SK-N-SH (cell line): ENCODE data around the gene RCCD1. TPM values are rescaled to one million over a fixed set of nuclear protein-coding genes. Genes with fewer than 3 reads are reported as not detected.

ENCODE experiments used
- CTCF ChIA-PET: fragments of 300-600, 350-600 bp; formaldehyde crosslinking; extraction: SDS; loops from one replicate; lab custom pipeline; 2021; lab: Yijun Ruan, JAX
- POLR2A ChIA-PET: fragments of 350-600 bp; sonication (Branson Sonifier 250); formaldehyde crosslinking; extraction: SDS; loops from one replicate; lab custom pipeline; 2020; ENCODE audit warnings: antibody characterized with exemption, inconsistent platforms; lab: Yijun Ruan, JAX
- DNase-seq: peaks from one replicate; pipeline ENCODE4 v3.0.0; 2012
- H2AFZ ChIP-seq: fragments of 200-600 bp; sonication (generic); 2 replicates; pipeline ENCODE4 v1.8.1; 2016; ENCODE audit warnings: antibody characterized with exemption, mild to moderate bottlenecking, low read depth
- H3F3A ChIP-seq: fragments of 200-600 bp; sonication (generic); replicated peaks from 2 replicates; pipeline ENCODE3; 2016; ENCODE audit warnings: antibody characterized with exemption, mild to moderate bottlenecking; ENCODE audit not compliant: insufficient read depth
- H3K27ac ChIP-seq, 2 experiments: fragments of 200-500 bp in 1 of 2; fragments of 200-600 bp in 1 of 2; sonication (Bioruptor generic) in 1 of 2; sonication (generic), shearing (Covaris generic) in 1 of 2; 2 replicates each; pipeline versions ENCODE4 v1.5.1 to v1.6.1; 2014 to 2016; ENCODE audit warnings: low read depth in 2 of 2, inconsistent platforms in 1 of 2, low read length in 1 of 2, mild to moderate bottlenecking in 1 of 2, mixed read lengths in 1 of 2
- H3K27me3 ChIP-seq: fragments of 200-600 bp; sonication (generic), shearing (Covaris generic); 2 replicates; pipeline ENCODE4 v1.6.1; 2016; ENCODE audit warnings: mixed run types; ENCODE audit not compliant: insufficient read depth
- H3K36me3 ChIP-seq, 2 experiments: fragments of 200-500 bp in 1 of 2; fragments of 200-600 bp in 1 of 2; sonication (Bioruptor generic) in 1 of 2; sonication (generic) in 1 of 2; replicated peaks in 1 of 2; 2 replicates each; pipeline versions ENCODE3 to v1.5.1; 2014 to 2016; ENCODE audit warnings: low read length in 1 of 2, mild to moderate bottlenecking in 1 of 2; ENCODE audit not compliant: insufficient read depth in 2 of 2, control insufficient read depth in 1 of 2
- H3K4me1 ChIP-seq, 2 experiments: fragments of 200-500 bp in 1 of 2; fragments of 200-600 bp in 1 of 2; sonication (Bioruptor generic) in 1 of 2; sonication (generic), shearing (Covaris generic) in 1 of 2; 2 replicates each; pipeline versions ENCODE4 v1.5.1 to v1.6.1; 2014 to 2016; ENCODE audit warnings: low read depth in 1 of 2, low read length in 1 of 2, mixed run types in 1 of 2; ENCODE audit not compliant: insufficient read depth in 2 of 2, control insufficient read depth in 1 of 2
- H3K4me2 ChIP-seq: fragments of 200-600 bp; sonication (generic), shearing (Covaris generic); 2 replicates; pipeline ENCODE4 v1.6.1; 2017; ENCODE audit warnings: mixed run types
- H3K4me3 ChIP-seq, 2 experiments: fragments of 200-500 bp in 1 of 2; fragments of 200-600 bp in 1 of 2; sonication (Bioruptor generic) in 1 of 2; sonication (generic), shearing (Covaris generic) in 1 of 2; 2 replicates each; pipeline versions ENCODE4 v1.5.1 to v1.8.1; 2014 to 2016; ENCODE audit warnings: low read depth in 2 of 2, inconsistent platforms in 1 of 2, low read length in 1 of 2, mild to moderate bottlenecking in 1 of 2, mixed read lengths in 1 of 2, moderate library complexity in 1 of 2
- H3K79me2 ChIP-seq: fragments of 200-600 bp; sonication (generic); 2 replicates; pipeline ENCODE4 v1.8.1; 2017; ENCODE audit warnings: mild to moderate bottlenecking; ENCODE audit not compliant: insufficient read depth
- H3K9ac ChIP-seq: fragments of 200-600 bp; sonication (generic); 2 replicates; pipeline ENCODE4 v1.6.1; 2017; ENCODE audit warnings: mixed run types
- H3K9me2 ChIP-seq: fragments of 200-600 bp; sonication (generic); 2 replicates; pipeline ENCODE4 v1.6.1; 2017; ENCODE audit warnings: mixed run types
- H3K9me3 ChIP-seq: fragments of 200-600 bp; sonication (generic); 2 replicates; pipeline ENCODE4 v1.6.1; 2017; ENCODE audit warnings: mixed run types, mild to moderate bottlenecking, moderate library complexity
- H4K20me1 ChIP-seq: fragments of 200-600 bp; sonication (generic); 2 replicates; pipeline ENCODE4 v1.6.1; 2017; ENCODE audit warnings: mild to moderate bottlenecking, mixed run types; ENCODE audit not compliant: insufficient read depth
- CHD2 ChIP-seq: fragments of 150-350 bp; IDR thresholded peaks from 2 replicates; pipeline ENCODE4 v1.6.1; 2018; ENCODE audit warnings: low read length; ENCODE audit not compliant: partially characterized antibody
- EZH2phosphoT487 ChIP-seq: fragments of 200-600 bp; sonication (generic); IDR thresholded peaks from 2 replicates; pipeline ENCODE4 v1.6.1; 2017; ENCODE audit warnings: low read depth, mixed run types, mild to moderate bottlenecking, antibody characterized with exemption, moderate library complexity, borderline replicate concordance
- FOXM1 ChIP-seq: IDR thresholded peaks from 2 replicates; pipeline ENCODE4 v1.4.0; 2012; ENCODE audit warnings: low read depth, mild to moderate bottlenecking
- JUND ChIP-seq: IDR thresholded peaks from 2 replicates; pipeline ENCODE4 v1.4.0; 2012
- MXI1 ChIP-seq: IDR thresholded peaks from 2 replicates; pipeline ENCODE4 v1.6.1; 2012; ENCODE audit warnings: mild to moderate bottlenecking, low read depth, low read length, improper control_type of control experiment
- RCOR1 ChIP-seq: fragments of 150-350 bp; IDR thresholded peaks from 2 replicates; pipeline ENCODE4 v1.6.1; 2017; ENCODE audit warnings: antibody characterized with exemption, low read length
- RXRA ChIP-seq: IDR thresholded peaks from 2 replicates; pipeline ENCODE4 v1.4.0; 2012; ENCODE audit warnings: low read depth, mild to moderate bottlenecking, borderline replicate concordance
- SIN3A ChIP-seq: IDR thresholded peaks from 2 replicates; pipeline ENCODE4 v1.6.1; 2012; ENCODE audit warnings: low read depth, mild to moderate bottlenecking, low read length, moderate library complexity, borderline replicate concordance
- SMC3 ChIP-seq: IDR thresholded peaks from 2 replicates; pipeline ENCODE4 v1.6.1; 2012; ENCODE audit warnings: low read depth, low read length, improper control_type of control experiment
- YY1 ChIP-seq: IDR thresholded peaks from 2 replicates; pipeline ENCODE4 v1.4.0; 2012; ENCODE audit warnings: low read depth, mild to moderate bottlenecking
- ZBTB33 ChIP-seq: IDR thresholded peaks from 2 replicates; pipeline ENCODE4 v1.4.0; 2012; ENCODE audit warnings: low read depth, borderline replicate concordance
- WGBS: methylation state at CpG from one replicate; pipeline ENCODE4 v1.1.6; 2017; ENCODE audit warnings: low lambda C conversion rate; 5-methylcytosine and 5-hydroxymethylcytosine counted together
- polyA plus RNA-seq, 3 experiments: library from polyadenylated mRNA; depleted of rRNA; stranded (reverse); fragments of >200 nt; gene quantifications; 2 replicates each; pipeline ENCODE4 v1.2.3, GENCODE V29; 2012

RCCD1 gene
- polyA plus RNA-seq, 1 of the 3 experiments (the other 2 are of a cell fraction): 21.2 TPM

GRCh38 chr15:90953947-90954711 is 555 bp upstream of the RCCD1 start (continued):
- TF ChIP-seq ZBTB33 (no peak), SMC3 (no peak)

GRCh38 chr15:90955624-90956273 is 1.1 kb downstream of the RCCD1 start:
- POLR2A ChIA-PET: interaction anchor here (0.8 to 2.5 kb wide), 7 partner anchors 9 to 94 kb away, joined by 3 to 12 read pairs (median 5); partner anchors contain the start of genes HDDC3, UNC45A and VPS33B
- Histone ChIP-seq H3K27ac (peak overlapping the region in 1 of 2 experiments; percentile 88; a peak in 2 of 4 replicates), H3F3A (peaks cover 12% of the 10 kb centered on the region), H3K27me3 (no peaks in the 10 kb centered on the region), H3K36me3 (peaks cover 6 to 30% of the 10 kb centered on the region in 2 experiments), H4K20me1 (no peaks in the 10 kb centered on the region), H3K9ac (peak overlapping the region; percentile 94; the same call in 1 of the 2 replicates), H3K79me2 (peaks cover 30% of the 10 kb centered on the region), H2AFZ (peak overlapping the region; percentile 74; the same call in 1 of the 2 replicates), H3K9me2 (no peaks in the 10 kb centered on the region), H3K4me2 (peak overlapping the region; percentile 86), H3K4me1 (peaks cover 0 to 23% of the 10 kb centered on the region in 2 experiments; a peak in 1 of 4 replicates), H3K4me3 (peak overlapping the region; percentile 76 to 81), H3K9me3 (no peaks in the 10 kb centered on the region)
- TF ChIP-seq FOXM1 (no peak), YY1 (no peak), SMC3 (no peak), CHD2 (no peak), RXRA (no peak), RCOR1 (no peak), EZH2phosphoT487 (no peak), SIN3A (no peak), JUND (no peak), MXI1 (no peak)
- CTCF ChIA-PET: interaction anchor here (0.5 to 10.8 kb wide), 47 partner anchors 8 to 1121 kb away, joined by 3 to 186 read pairs (median 7); partner anchors contain the start of genes HDDC3, MAN2A2, PRC1 and UNC45A
- 59% methylated on average over 20 of the region's 20 CpGs for WGBS
- DNase-seq: no peak
